Fibroblast of the conjunctiva (primary cell): Measurements from ENCODE around the gene PTPRD.

ENCODE experiments used
- DNase-seq: peaks from one replicate; pipeline ENCODE4 v3.0.0-alpha.2; 2010; ENCODE audit warnings: low read depth

Gene PTPRD

GRCh38 chr9:9605681-9606080, 1007.1 kb downstream of the PTPRD start:
- no peak for DNase-seq

- no peak for DNase-seq
Observed at GRCh38 chr9:9603345-9603744, 1009.5 kb downstream of the PTPRD start.

GRCh38 chr9:9598723-9599122, 1014.1 kb downstream of the PTPRD start:
- DNase-seq = no peak

- no peak for DNase-seq
Observed at GRCh38 chr9:9592104-9592503, 1020.7 kb downstream of the PTPRD start.

GRCh38 chr9:9585920-9586319, 1026.9 kb downstream of the PTPRD start:
- no peak for DNase-seq

- DNase-seq = no peak
Observed at GRCh38 chr9:9574080-9574479, 1038.7 kb downstream of the PTPRD start.

GRCh38 chr9:9565700-9566099, 1047.1 kb downstream of the PTPRD start:
- no peak for DNase-seq

- no peak for DNase-seq
Observed at GRCh38 chr9:9563817-9564216, 1049.0 kb downstream of the PTPRD start.

- no peak for DNase-seq
Observed at GRCh38 chr9:9560382-9561035, 1052.3 kb downstream of the PTPRD start.

GRCh38 chr9:9558907-9559306, 1053.9 kb downstream of the PTPRD start:
- no peak for DNase-seq

- no peak for DNase-seq
Observed at GRCh38 chr9:9557804-9558334, 1054.9 kb downstream of the PTPRD start.

- DNase-seq = no peak
Observed at GRCh38 chr9:9556865-9557803, 1055.7 kb downstream of the PTPRD start.

GRCh38 chr9:9552665-9553064, 1060.1 kb downstream of the PTPRD start:
- DNase-seq = no peak

GRCh38 chr9:9538766-9539165, 1074.0 kb downstream of the PTPRD start:
- DNase-seq = no peak

GRCh38 chr9:9538356-9538755, 1074.4 kb downstream of the PTPRD start:
- DNase-seq = no peak

GRCh38 chr9:9536523-9536922, 1076.3 kb downstream of the PTPRD start:
- DNase-seq = no peak

GRCh38 chr9:9523476-9524139, 1089.2 kb downstream of the PTPRD start:
- DNase-seq = no peak

GRCh38 chr9:9522406-9522805, 1090.4 kb downstream of the PTPRD start:
- DNase-seq = no peak

GRCh38 chr9:9521033-9521779, 1091.6 kb downstream of the PTPRD start:
- no peak for DNase-seq

GRCh38 chr9:9504869-9505268, 1107.9 kb downstream of the PTPRD start:
- DNase-seq = no peak

- no peak for DNase-seq
Observed at GRCh38 chr9:9499546-9499945, 1113.3 kb downstream of the PTPRD start.

- no peak for DNase-seq
Observed at GRCh38 chr9:9498846-9499245, 1114.0 kb downstream of the PTPRD start.
